CD4-positive, CD25-positive, alpha-beta regulatory T cell (primary cell): ENCODE data around the gene KLK10. TPM values are rescaled to one million over a fixed set of nuclear protein-coding genes. Genes with fewer than 3 reads are reported as not detected.

Source experiments
- ATAC-seq, 2 donors: fragments of 150-1000 bp; cut with Tn5 transposase; one replicate each; pipeline ENCODE4 v1.10.0; 2021; ENCODE audit warnings: low read depth in 2 of 2, moderate number of reproducible peaks in 2 of 2, moderate library complexity in 1 of 2
- DNase-seq, 3 donors: peaks; one replicate each; pipeline versions ENCODE4 v3.0.0 to v3.0.0-alpha.2; 2012 to 2022; ENCODE audit warnings: mixed read lengths in 1 of 3
- H3K27ac ChIP-seq: one replicate; pipeline ENCODE4 v1.7.0; 2013; ENCODE audit warnings: mild to moderate bottlenecking, low read length; ENCODE audit not compliant: insufficient read depth, poor library complexity, severe bottlenecking
- H3K27me3 ChIP-seq: one replicate; pipeline ENCODE4 v1.7.0; 2013; ENCODE audit warnings: low read length; ENCODE audit not compliant: control insufficient read depth, insufficient read depth
- H3K36me3 ChIP-seq: one replicate; pipeline ENCODE4 v1.7.0; 2013; ENCODE audit warnings: mild to moderate bottlenecking, low read length, moderate library complexity; ENCODE audit not compliant: control insufficient read depth, insufficient read depth
- H3K4me1 ChIP-seq: 2 replicates; pipeline ENCODE4 v1.7.0; 2013; ENCODE audit warnings: mild to moderate bottlenecking, low read length; ENCODE audit not compliant: insufficient read depth, control insufficient read depth, poor library complexity, severe bottlenecking
- H3K4me3 ChIP-seq: one replicate; pipeline ENCODE4 v1.7.0; 2013; ENCODE audit warnings: low read depth, mild to moderate bottlenecking, low read length, moderate library complexity
- H3K9me3 ChIP-seq, 2 experiments: 1 replicate in 1 of 2; 2 replicates in 1 of 2; pipeline ENCODE4 v1.7.0; 2013; ENCODE audit warnings: low read length in 2 of 2, mild to moderate bottlenecking in 1 of 2, moderate library complexity in 1 of 2; ENCODE audit not compliant: control insufficient read depth in 2 of 2
- H3K27ac Mint-ChIP-seq, 3 donors: one replicate each; pipeline ENCODE4 v1.8.0; 2020 to 2022; ENCODE audit warnings: mild to moderate bottlenecking in 3 of 3, mixed read lengths in 3 of 3, moderate library complexity in 2 of 3
- H3K27me3 Mint-ChIP-seq: one replicate; pipeline ENCODE4 v1.8.0; 2022; ENCODE audit warnings: mild to moderate bottlenecking, mixed read lengths
- H3K36me3 Mint-ChIP-seq: one replicate; pipeline ENCODE4 v1.8.0; 2020; ENCODE audit warnings: mixed read lengths
- H3K4me1 Mint-ChIP-seq, 4 donors: one replicate each; pipeline ENCODE4 v1.8.0; 2020 to 2022; ENCODE audit warnings: mixed read lengths in 4 of 4, mild to moderate bottlenecking in 1 of 4
- H3K4me3 Mint-ChIP-seq, 4 donors: one replicate each; pipeline ENCODE4 v1.8.0; 2020 to 2022; ENCODE audit warnings: mild to moderate bottlenecking in 4 of 4, mixed read lengths in 4 of 4, moderate library complexity in 3 of 4
- H3K9me3 Mint-ChIP-seq, 7 donors: one replicate each; pipeline ENCODE4 v1.8.0; 2020 to 2022; ENCODE audit warnings: mixed read lengths in 7 of 7, mild to moderate bottlenecking in 3 of 7, moderate library complexity in 2 of 7
- polyA plus RNA-seq, 4 donors: library from polyadenylated mRNA; unstranded; fragments of 300-500 nt; fragmentation: Illumina TruSeq; gene quantifications; one replicate each; pipeline ENCODE4 v1.2.3, GENCODE V29; 2021
- total RNA-seq: library from RNA; stranded (reverse); gene quantifications from one replicate; pipeline ENCODE4 v1.2.3, GENCODE V29; 2022

Gene KLK10
- total and polyA plus RNA-seq, 5 donors from 2014 or later: not detected

DNA sequence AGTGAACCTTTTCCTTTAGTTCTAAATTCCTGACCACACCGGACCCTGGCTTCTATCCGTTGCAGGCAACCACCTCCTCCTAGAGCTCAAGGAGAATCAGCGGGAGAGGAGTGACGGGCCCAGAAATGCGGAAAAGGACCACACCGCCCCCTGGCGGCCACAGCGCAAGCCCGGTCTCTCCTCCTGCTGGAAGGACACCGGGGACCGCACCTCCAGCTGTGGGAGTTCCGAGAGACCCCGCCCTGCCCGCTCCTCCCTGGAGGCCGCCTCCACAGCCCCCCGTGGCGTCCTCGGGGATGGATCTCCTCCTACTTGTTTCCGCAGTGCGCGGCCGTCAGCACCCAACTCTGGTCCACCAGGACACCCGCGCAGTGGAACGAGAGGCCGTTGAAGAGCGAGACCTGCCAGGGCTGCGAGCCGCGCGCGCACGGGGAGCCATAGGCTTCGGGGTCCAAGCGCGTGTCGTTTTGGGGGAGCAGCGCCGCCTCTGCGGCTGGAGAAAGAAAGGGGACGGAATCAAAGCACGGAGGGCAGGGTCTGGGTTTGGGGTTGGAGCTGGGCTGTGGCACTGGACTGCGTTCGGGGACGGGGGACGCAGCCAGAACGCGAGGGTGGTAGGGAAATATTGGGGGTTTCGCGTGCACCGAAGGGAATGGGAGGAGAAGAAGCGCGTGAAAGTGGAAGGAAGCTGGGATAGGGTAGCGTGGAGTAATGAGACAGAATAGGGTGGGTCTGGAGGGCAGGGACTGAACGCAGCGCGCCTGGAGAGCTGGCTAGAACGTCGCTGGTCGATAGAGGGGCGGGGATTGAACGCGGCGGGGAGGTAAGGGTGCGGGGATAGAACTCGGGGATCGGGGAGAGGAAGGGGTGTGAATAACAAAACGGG is 2.5 kb downstream of the KLK10 start:
- Mint-ChIP-seq H3K4me3 (peak overlapping the region in 2 of 4 donors; percentile 66 to 74), H3K27ac (no peak overlapping the region), H3K4me1 (peaks cover 0 to 34% (median 10%) of the 10 kb centered on the region in 4 donors), H3K9me3 (peaks cover 0 to 6% (median 0%) of the 10 kb centered on the region in 7 donors), H3K27me3 (peaks cover 73% of the 10 kb centered on the region), H3K36me3 (no peaks in the 10 kb centered on the region)
- no peaks in the 10 kb centered on the region for H3K9me3 ChIP-seq
- ATAC-seq: no peak
- no peak overlapping the region for H3K27ac ChIP-seq
- H3K4me1 ChIP-seq: peaks cover 11% of the 10 kb centered on the region
- no peak overlapping the region for H3K4me3 ChIP-seq
- peak in 1 of 3 donors; percentile 56 for DNase-seq
- no peaks in the 10 kb centered on the region for H3K27me3 ChIP-seq
- no peaks in the 10 kb centered on the region for H3K36me3 ChIP-seq

- Histone ChIP-seq H3K36me3 (no peaks in the 10 kb centered on the region), H3K27me3 (no peaks in the 10 kb centered on the region), H3K4me3 (no peak overlapping the region), H3K4me1 (peaks cover 11% of the 10 kb centered on the region), H3K9me3 (no peaks in the 10 kb centered on the region), H3K27ac (no peak overlapping the region)
- peaks cover 66% of the 10 kb centered on the region for H3K27me3 Mint-ChIP-seq
- DNase-seq (no peak), ATAC-seq (no peak)
- peaks cover 0 to 6% (median 0%) of the 10 kb centered on the region in 7 donors for H3K9me3 Mint-ChIP-seq
- H3K4me3 Mint-ChIP-seq: no peak overlapping the region
- H3K27ac Mint-ChIP-seq: peak overlapping the region in 1 of 3 donors; percentile 35
- H3K4me1 Mint-ChIP-seq: peaks cover 0 to 30% (median 6%) of the 10 kb centered on the region in 4 donors
- no peaks in the 10 kb centered on the region for H3K36me3 Mint-ChIP-seq
Observed at GRCh38 chr19:51015691-51016267, 3.7 kb downstream of the KLK10 start.

- Histone ChIP-seq H3K9me3 (no peaks in the 10 kb centered on the region), H3K27ac (no peak overlapping the region), H3K4me1 (peaks cover 11% of the 10 kb centered on the region), H3K27me3 (no peaks in the 10 kb centered on the region), H3K4me3 (no peak overlapping the region), H3K36me3 (no peaks in the 10 kb centered on the region)
- Mint-ChIP-seq H3K4me1 (peaks cover 0 to 26% (median 6%) of the 10 kb centered on the region in 4 donors), H3K36me3 (no peaks in the 10 kb centered on the region), H3K27me3 (peaks cover 63% of the 10 kb centered on the region), H3K4me3 (no peak overlapping the region), H3K27ac (no peak overlapping the region), H3K9me3 (peaks cover 0 to 6% (median 0%) of the 10 kb centered on the region in 7 donors)
- ATAC-seq (no peak), DNase-seq (no peak)
Observed at GRCh38 chr19:51014242-51014641, 5.3 kb downstream of the KLK10 start.

- H3K4me1 ChIP-seq: peaks cover 8% of the 10 kb centered on the region
- H3K9me3 Mint-ChIP-seq: peaks cover 0 to 4% (median 0%) of the 10 kb centered on the region in 7 donors
- no peaks in the 10 kb centered on the region for H3K9me3 ChIP-seq
- no peaks in the 10 kb centered on the region for H3K36me3 ChIP-seq
- ATAC-seq: no peak
- no peak overlapping the region for H3K27ac Mint-ChIP-seq
- H3K27ac ChIP-seq: no peak overlapping the region
- no peak overlapping the region for H3K4me3 Mint-ChIP-seq
- no peaks in the 10 kb centered on the region for H3K27me3 ChIP-seq
- H3K4me1 Mint-ChIP-seq: peaks cover 0 to 19% (median 2%) of the 10 kb centered on the region in 4 donors
- H3K36me3 Mint-ChIP-seq: no peaks in the 10 kb centered on the region
- peaks cover 48% of the 10 kb centered on the region for H3K27me3 Mint-ChIP-seq
- DNase-seq: no peak
- no peak overlapping the region for H3K4me3 ChIP-seq
Observed at GRCh38 chr19:51012661-51013190, 6.8 kb downstream of the KLK10 start.

- Mint-ChIP-seq H3K27me3 (peaks cover 25% of the 10 kb centered on the region), H3K4me1 (peaks cover 0 to 6% (median 0%) of the 10 kb centered on the region in 4 donors), H3K36me3 (no peaks in the 10 kb centered on the region), H3K4me3 (no peak overlapping the region), H3K27ac (no peak overlapping the region), H3K9me3 (peaks cover 0 to 2% (median 0%) of the 10 kb centered on the region in 7 donors)
- no peaks in the 10 kb centered on the region for H3K36me3 ChIP-seq
- ATAC-seq: no peak
- no peaks in the 10 kb centered on the region for H3K4me1 ChIP-seq
- H3K27ac ChIP-seq: no peak overlapping the region
- no peak for DNase-seq
- H3K9me3 ChIP-seq: no peaks in the 10 kb centered on the region
- no peaks in the 10 kb centered on the region for H3K27me3 ChIP-seq
- no peak overlapping the region for H3K4me3 ChIP-seq
Observed at GRCh38 chr19:51010066-51010795, 9.3 kb downstream of the KLK10 start.

DNA sequence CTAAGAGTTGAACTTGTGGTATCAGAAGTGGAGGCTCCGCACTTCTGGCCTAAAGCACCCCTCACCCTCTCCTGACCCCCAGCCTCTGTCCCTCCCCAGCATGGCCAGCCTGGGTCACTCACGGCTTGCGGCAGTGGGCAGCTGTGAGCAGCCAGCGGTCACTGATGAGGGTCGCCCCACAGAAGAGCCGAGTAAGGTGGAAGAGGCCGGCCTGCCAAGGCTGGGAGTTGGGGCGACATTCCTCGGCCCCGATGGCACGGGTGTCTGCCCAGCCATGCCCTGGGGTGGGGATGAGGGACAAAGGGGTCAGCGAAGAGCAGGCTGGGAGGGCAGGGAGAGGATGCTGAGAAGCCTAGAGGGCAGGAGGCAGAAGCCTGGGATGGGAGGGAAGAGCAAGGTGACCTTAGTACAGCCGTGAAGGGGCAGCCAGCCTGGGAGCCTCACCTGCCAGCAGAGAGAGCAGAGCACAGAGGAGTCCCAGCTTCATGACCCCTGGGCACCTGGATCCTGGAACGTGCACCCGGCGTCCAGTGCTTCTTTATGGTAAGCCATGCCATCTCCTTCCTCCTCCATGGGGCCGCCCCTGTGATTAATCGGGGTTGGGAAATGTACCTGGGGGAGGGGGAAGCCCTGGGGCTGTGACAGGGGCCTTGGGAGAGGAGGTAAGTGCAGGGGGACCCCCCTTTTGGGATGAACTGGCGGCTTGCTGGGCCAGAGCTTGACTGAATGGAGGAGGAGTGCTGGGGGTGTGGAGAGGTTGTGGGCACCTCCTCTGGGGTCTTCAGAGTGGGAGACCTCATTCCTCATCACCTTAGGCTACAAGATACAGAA is 10.2 kb downstream of the KLK10 start:
- Mint-ChIP-seq H3K27ac (peak overlapping the region in 1 of 3 donors; percentile 9), H3K4me3 (no peak overlapping the region), H3K4me1 (peaks cover 0 to 1% (median 0%) of the 10 kb centered on the region in 4 donors), H3K36me3 (no peaks in the 10 kb centered on the region), H3K9me3 (peaks cover 0 to 2% (median 0%) of the 10 kb centered on the region in 7 donors), H3K27me3 (peaks cover 21% of the 10 kb centered on the region)
- no peaks in the 10 kb centered on the region for H3K27me3 ChIP-seq
- no peak overlapping the region for H3K27ac ChIP-seq
- ATAC-seq: no peak
- H3K36me3 ChIP-seq: no peaks in the 10 kb centered on the region
- H3K4me3 ChIP-seq: no peak overlapping the region
- H3K4me1 ChIP-seq: no peaks in the 10 kb centered on the region
- DNase-seq: no peak
- H3K9me3 ChIP-seq: no peaks in the 10 kb centered on the region

DNA sequence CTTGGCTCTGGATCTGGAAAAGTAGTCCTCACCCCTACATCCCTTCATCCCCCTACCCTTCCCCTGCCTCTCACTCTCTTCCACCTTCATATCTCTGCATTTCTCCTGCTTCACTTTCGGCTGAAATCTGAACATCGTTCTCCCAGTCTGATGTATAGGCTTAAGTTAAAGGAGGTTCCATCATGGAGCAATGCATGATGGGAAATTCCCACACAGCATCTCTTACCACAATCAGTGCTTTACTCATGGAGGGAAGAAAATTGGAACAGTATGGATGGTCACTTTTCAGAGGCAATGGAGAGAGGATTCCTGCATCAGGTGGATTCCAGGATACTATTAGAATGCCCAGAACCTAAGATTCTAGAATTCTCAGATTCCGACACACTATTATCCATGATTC is 12.0 kb downstream of the KLK10 start:
- DNase-seq (no peak), ATAC-seq (no peak)
- H3K4me3 ChIP-seq: no peak overlapping the region
- Mint-ChIP-seq H3K9me3 (peaks cover 0 to 2% (median 0%) of the 10 kb centered on the region in 7 donors), H3K27me3 (peaks cover 14% of the 10 kb centered on the region), H3K4me3 (no peak overlapping the region), H3K4me1 (no peaks in the 10 kb centered on the region), H3K27ac (no peak overlapping the region), H3K36me3 (no peaks in the 10 kb centered on the region)
- H3K9me3 ChIP-seq: no peaks in the 10 kb centered on the region
- no peaks in the 10 kb centered on the region for H3K27me3 ChIP-seq
- H3K4me1 ChIP-seq: no peaks in the 10 kb centered on the region
- no peak overlapping the region for H3K27ac ChIP-seq
- H3K36me3 ChIP-seq: no peaks in the 10 kb centered on the region
